ENCODE results near the gene GALC. TPM values are rescaled to one million over a fixed set of nuclear protein-coding genes. Genes with fewer than 3 reads are reported as not detected.

Gene GALC
- total and polyA plus RNA-seq, 7 donors, result 3.0 to 22.8 (median 11.3) TPM

DNA sequence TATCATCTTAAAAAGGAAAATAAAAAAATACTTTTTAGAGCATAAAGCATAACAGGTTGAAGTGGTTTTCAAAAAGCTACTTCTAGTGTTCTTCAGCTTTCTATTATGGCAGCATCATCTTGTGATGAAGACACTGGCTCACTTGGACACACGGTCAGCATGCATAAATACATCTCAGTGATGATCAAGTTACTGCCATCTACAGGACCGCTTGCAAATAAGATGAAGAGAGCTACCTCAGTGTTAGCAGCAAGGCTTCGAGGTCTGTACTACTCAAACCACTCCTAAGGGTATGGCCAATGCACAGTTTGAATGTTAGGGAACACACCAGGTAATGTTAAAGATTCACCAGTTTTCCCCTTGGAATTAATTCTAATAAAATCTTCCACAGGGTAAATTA is 58.8 kb downstream of the GALC start:
- peaks cover 0 to 31% (median 0%) of the 10 kb centered on the region in 4 donors for H3K36me3 ChIP-seq
- 92 to 94% methylated on average over 3 of the region's 3 CpGs for WGBS, 2 donors

DNA sequence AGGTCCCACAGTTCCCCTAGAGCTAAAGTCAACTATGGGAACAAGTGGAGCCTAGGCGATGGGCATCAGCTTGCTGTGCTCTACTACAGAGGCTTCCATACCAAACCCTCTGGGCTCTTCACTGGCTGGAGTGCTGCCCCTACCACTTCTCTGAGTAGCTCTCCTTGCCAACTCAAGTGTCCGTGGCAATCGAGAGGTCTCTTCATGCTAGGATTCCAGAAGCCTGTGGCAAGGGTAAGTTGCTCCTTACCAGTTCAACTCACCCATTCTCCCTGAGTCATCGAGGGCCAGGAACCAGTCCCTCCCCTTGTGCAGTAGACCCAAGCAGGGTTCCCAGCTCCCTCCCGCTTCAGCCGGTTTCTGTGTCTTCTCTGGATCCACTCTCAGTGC is 76.1 kb downstream of the GALC start:
- 93 to 96% methylated on average over 6 of the region's 6 CpGs for WGBS, 2 donors
- Histone ChIP-seq H3K4me1 (no peaks in the 10 kb centered on the region), H3K27me3 (no peaks in the 10 kb centered on the region), H3K27ac (no peak overlapping the region), H3K4me3 (no peak overlapping the region), H3K9me3 (peaks cover 0 to 8% (median 6%) of the 10 kb centered on the region in 4 donors), H3K36me3 (no peaks in the 10 kb centered on the region)
- TF ChIP-seq POLR2AphosphoS5 (IDR thresholded peaks at IDR 0.05), result no peak
- TF ChIP-seq, protein P1, sequence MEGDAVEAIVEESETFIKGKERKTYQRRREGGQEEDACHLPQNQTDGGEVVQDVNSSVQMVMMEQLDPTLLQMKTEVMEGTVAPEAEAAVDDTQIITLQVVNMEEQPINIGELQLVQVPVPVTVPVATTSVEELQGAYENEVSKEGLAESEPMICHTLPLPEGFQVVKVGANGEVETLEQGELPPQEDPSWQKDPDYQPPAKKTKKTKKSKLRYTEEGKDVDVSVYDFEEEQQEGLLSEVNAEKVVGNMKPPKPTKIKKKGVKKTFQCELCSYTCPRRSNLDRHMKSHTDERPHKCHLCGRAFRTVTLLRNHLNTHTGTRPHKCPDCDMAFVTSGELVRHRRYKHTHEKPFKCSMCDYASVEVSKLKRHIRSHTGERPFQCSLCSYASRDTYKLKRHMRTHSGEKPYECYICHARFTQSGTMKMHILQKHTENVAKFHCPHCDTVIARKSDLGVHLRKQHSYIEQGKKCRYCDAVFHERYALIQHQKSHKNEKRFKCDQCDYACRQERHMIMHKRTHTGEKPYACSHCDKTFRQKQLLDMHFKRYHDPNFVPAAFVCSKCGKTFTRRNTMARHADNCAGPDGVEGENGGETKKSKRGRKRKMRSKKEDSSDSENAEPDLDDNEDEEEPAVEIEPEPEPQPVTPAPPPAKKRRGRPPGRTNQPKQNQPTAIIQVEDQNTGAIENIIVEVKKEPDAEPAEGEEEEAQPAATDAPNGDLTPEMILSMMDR (IDR thresholded peaks at IDR 0.05), result no peak
- TF ChIP-seq EP300 (IDR thresholded peaks at IDR 0.05), result no peak
- no peak for TF ChIP-seq POLR2A (IDR thresholded peaks at IDR 0.05)
- DNase-seq, result no peak
- intact Hi-C loops (cut with DNase I), result no loop called here

More for the DNA sequence above, 58.8 kb downstream of the GALC start:
- H3K4me1 ChIP-seq, result no peaks in the 10 kb centered on the region
- no peak for DNase-seq
- no peaks in the 10 kb centered on the region for H3K9me3 ChIP-seq
- no peak overlapping the region for H3K27ac ChIP-seq
- H3K27me3 ChIP-seq, result no peaks in the 10 kb centered on the region
- intact Hi-C loops (cut with DNase I), result no loop called here
- TF ChIP-seq POLR2A (IDR thresholded peaks at IDR 0.05), result no peak
- TF ChIP-seq POLR2AphosphoS5 (IDR thresholded peaks at IDR 0.05), result no peak
- TF ChIP-seq EP300 (IDR thresholded peaks at IDR 0.05), result no peak
- H3K4me3 ChIP-seq, result no peak overlapping the region

DNA sequence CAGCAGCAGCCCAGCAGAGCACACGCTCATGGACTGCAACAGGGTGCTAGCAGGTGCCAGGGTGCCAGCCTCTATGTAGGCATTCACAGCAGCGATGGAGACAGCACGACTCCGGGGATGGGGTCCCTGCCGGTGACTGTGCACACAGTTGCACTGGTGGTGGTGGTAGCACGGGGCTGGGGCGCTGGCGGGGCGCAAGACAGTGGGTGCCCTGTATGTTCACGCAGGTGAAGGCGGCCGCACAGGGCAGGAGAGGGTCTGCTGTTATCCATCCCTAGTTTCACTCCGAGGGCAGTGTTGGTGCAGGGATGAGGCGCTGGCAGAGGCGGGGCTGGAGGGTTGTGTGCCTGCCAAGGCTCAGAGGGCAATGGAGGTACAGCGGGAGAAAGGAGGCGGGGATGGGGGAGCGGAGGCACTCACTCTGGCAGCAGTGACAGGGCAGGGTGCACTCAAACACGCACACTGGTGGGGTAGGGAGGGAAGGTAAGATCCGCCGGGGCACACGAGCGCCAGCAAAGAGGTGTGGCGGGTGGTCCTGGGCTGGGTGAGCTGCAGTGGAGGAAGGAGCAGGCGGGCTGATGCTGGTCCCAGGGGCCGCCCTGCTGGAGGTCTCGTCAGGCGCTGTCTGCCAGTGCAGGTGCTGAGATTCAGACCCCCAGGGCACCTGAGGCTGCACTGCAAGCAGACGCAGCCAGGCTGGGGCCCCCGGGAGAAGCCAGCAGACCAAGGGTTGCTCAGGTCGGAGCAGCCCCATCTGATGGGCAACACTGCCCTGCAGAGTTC is 76.7 kb downstream of the GALC start:
- H3K4me3 ChIP-seq, result no peak overlapping the region
- TF ChIP-seq EP300 (IDR thresholded peaks at IDR 0.05) (no peak), POLR2AphosphoS5 (IDR thresholded peaks at IDR 0.05) (no peak), POLR2A (IDR thresholded peaks at IDR 0.05) (no peak)
- TF ChIP-seq, protein P1 (IDR thresholded peaks at IDR 0.05), result no peak
- no peaks in the 10 kb centered on the region for H3K36me3 ChIP-seq
- peaks cover 0 to 8% (median 7%) of the 10 kb centered on the region in 4 donors for H3K9me3 ChIP-seq
- no peak overlapping the region for H3K27ac ChIP-seq
- no peaks in the 10 kb centered on the region for H3K4me1 ChIP-seq
- H3K27me3 ChIP-seq, result no peaks in the 10 kb centered on the region
- 87 to 91% methylated on average over 31 of the region's 31 CpGs for WGBS, 2 donors
- no peak for DNase-seq
- intact Hi-C loops (cut with DNase I), result no loop called here

DNA sequence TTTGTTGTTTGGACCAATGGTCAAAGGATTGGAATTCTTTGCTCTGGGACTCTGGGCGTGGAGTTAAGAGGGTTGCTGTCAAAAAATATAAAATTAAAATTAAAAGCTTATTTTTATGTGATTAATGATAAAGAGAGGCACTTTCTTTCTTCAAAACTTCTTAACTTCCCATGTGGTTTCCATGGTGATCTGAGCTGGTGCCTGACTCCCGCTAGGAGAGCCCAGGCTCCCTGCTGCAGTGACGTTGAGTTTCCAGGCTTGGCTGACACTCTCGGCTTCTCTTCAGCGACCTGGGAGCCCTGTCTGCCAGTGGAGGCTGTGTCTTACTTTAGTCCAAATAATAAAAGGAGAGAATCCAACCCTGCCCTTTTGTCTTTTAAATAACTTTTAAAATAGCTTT is 84.4 kb downstream of the GALC start:
- Histone ChIP-seq H3K4me3 (no peak overlapping the region), H3K4me1 (peaks cover 0 to 6% (median 0%) of the 10 kb centered on the region in 4 donors), H3K27ac (no peak overlapping the region), H3K27me3 (no peaks in the 10 kb centered on the region), H3K9me3 (peaks cover 0 to 4% (median 0%) of the 10 kb centered on the region in 4 donors), H3K36me3 (no peaks in the 10 kb centered on the region)
- intact Hi-C loops (cut with DNase I), result no loop called here
- no peak for DNase-seq
- TF ChIP-seq POLR2A (IDR thresholded peaks at IDR 0.05) (no peak), EP300 (IDR thresholded peaks at IDR 0.05) (no peak), POLR2AphosphoS5 (IDR thresholded peaks at IDR 0.05) (no peak)
- TF ChIP-seq, protein P1 (IDR thresholded peaks at IDR 0.05), result no peak
- WGBS, 2 donors, result 42 to 45% methylated on average over 5 of the region's 5 CpGs

DNA sequence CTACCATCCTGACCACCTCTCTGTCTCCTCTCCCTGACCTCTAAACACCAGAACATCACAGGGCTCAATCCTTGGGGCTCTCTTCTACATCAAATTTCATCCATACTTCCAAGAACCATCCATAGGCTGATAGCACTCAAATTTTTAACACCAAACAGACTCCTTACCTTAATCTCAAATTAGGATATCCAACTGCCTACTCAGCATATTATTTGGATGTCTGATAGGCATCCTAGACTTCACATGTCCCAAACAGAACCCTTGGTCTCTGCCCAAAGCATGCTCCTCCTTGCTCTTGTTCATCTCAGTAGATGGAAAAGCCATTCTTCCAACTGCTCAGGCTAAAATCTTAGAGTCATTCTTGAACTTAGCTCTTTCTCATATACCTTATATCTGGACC is 91.3 kb downstream of the GALC start:
- Histone ChIP-seq H3K27ac (no peak overlapping the region), H3K4me1 (no peaks in the 10 kb centered on the region), H3K4me3 (no peak overlapping the region), H3K36me3 (no peaks in the 10 kb centered on the region), H3K9me3 (no peaks in the 10 kb centered on the region), H3K27me3 (no peaks in the 10 kb centered on the region)
- intact Hi-C loops (cut with DNase I), result no loop called here
- DNase-seq, result no peak
- no peak for TF ChIP-seq POLR2AphosphoS5 (IDR thresholded peaks at IDR 0.05)
- no peak for TF ChIP-seq POLR2A (IDR thresholded peaks at IDR 0.05)
- TF ChIP-seq, protein P1 (IDR thresholded peaks at IDR 0.05), result no peak
- TF ChIP-seq EP300 (IDR thresholded peaks at IDR 0.05), result no peak

Data from sigmoid colon (tissue), 7 donors.